SK-N-SH treated with all-trans-retinoic acid at 6 μM for 48 hours (cell line): ENCODE results near the gene SPP1.
"Not testable (repeated sequence)": the region's sequence is repeated elsewhere in the genome, so short reads cannot be mapped to it uniquely, and the experiment has no call there.

Experiments used
- ATAC-seq: fragments of 200-7000 bp; cut with Tn5 transposase; 3 replicates; pipeline ENCODE4 v1.9.1; 2020; ENCODE audit warnings: mild to moderate bottlenecking, moderate library complexity
- ARNTL ChIP-seq: fragments of 450-650 bp; formaldehyde crosslinking; IDR thresholded peaks from 2 replicates; pipeline ENCODE4 v1.5.0; 2020; ENCODE audit warnings: low read depth, mild to moderate bottlenecking, moderate library complexity, borderline replicate concordance
- BACH2 ChIP-seq: fragments of 250-450 bp; sonication (Bioruptor Pico); IDR thresholded peaks from 2 replicates; pipeline ENCODE4 v1.9.0; 2021; ENCODE audit warnings: mild to moderate bottlenecking, borderline replicate concordance
- CREB5 ChIP-seq: fragments of 250-450 bp; sonication (Bioruptor Pico); IDR thresholded peaks from 2 replicates; pipeline ENCODE4 v1.5.1; 2020; ENCODE audit warnings: low read depth, mild to moderate bottlenecking, moderate library complexity
- CSDC2 ChIP-seq: fragments of 250-450 bp; sonication (Bioruptor Pico); IDR thresholded peaks from 2 replicates; pipeline ENCODE4 v1.5.0; 2020; ENCODE audit warnings: mild to moderate bottlenecking, moderate library complexity
- CSRNP3 ChIP-seq: fragments of 250-450 bp; sonication (Bioruptor Pico); IDR thresholded peaks from 2 replicates; pipeline ENCODE4 v1.5.1; 2021; ENCODE audit warnings: mild to moderate bottlenecking, moderate library complexity
- GLIS3 ChIP-seq: fragments of 250-450 bp; sonication (Bioruptor Pico); IDR thresholded peaks from 2 replicates; pipeline ENCODE4 v1.5.0; 2020; ENCODE audit warnings: mild to moderate bottlenecking, moderate library complexity
- ISL1 ChIP-seq: fragments of 250-450 bp; sonication (Bioruptor Pico); IDR thresholded peaks from 2 replicates; pipeline ENCODE4 v2.1.2; 2022; ENCODE audit warnings: mild to moderate bottlenecking, moderate library complexity
- OSR1 ChIP-seq: fragments of 250-450 bp; sonication (Bioruptor Pico); IDR thresholded peaks from 2 replicates; pipeline ENCODE4 v1.8.0; 2022; ENCODE audit warnings: moderate library complexity, mild to moderate bottlenecking, inconsistent platforms
- POU6F1 ChIP-seq: fragments of 250-450 bp; sonication (Bioruptor Pico); IDR thresholded peaks from 2 replicates; pipeline ENCODE4 v1.8.0; 2021; ENCODE audit warnings: low read depth, mild to moderate bottlenecking, moderate library complexity, borderline replicate concordance
- PPARA ChIP-seq: fragments of 250-450 bp; sonication (Bioruptor Pico); IDR thresholded peaks from 2 replicates; pipeline ENCODE4 v1.5.0; 2020; ENCODE audit warnings: mild to moderate bottlenecking, borderline replicate concordance
- RARB ChIP-seq: fragments of 250-450 bp; sonication (Bioruptor Pico); IDR thresholded peaks from 2 replicates; pipeline ENCODE4 v1.8.0; 2021; ENCODE audit warnings: mild to moderate bottlenecking, moderate library complexity
- SNAI2 ChIP-seq: fragments of 250-450 bp; sonication (Bioruptor Pico); IDR thresholded peaks from 2 replicates; pipeline ENCODE4 v1.5.0; 2020; ENCODE audit warnings: mild to moderate bottlenecking, moderate library complexity
- TOX ChIP-seq: fragments of 250-450 bp; sonication (Bioruptor Pico); IDR thresholded peaks from 2 replicates; pipeline ENCODE4 v1.8.0; 2021; ENCODE audit warnings: mild to moderate bottlenecking, moderate library complexity, borderline replicate concordance
- TSHZ2 ChIP-seq: fragments of 250-450 bp; sonication (Bioruptor Pico); IDR thresholded peaks from 2 replicates; pipeline ENCODE4 v1.5.0; 2020; ENCODE audit warnings: mild to moderate bottlenecking, moderate library complexity
- ZC3H10 ChIP-seq: fragments of 250-450 bp; sonication (Bioruptor Pico); IDR thresholded peaks from 2 replicates; pipeline ENCODE4 v1.5.1; 2021; ENCODE audit warnings: mild to moderate bottlenecking, moderate library complexity
- ZFP3 ChIP-seq: fragments of 250-450 bp; sonication (Bioruptor Pico); IDR thresholded peaks from 2 replicates; pipeline ENCODE4 v1.5.0; 2020; ENCODE audit warnings: mild to moderate bottlenecking, moderate library complexity
- ZFP30 ChIP-seq: fragments of 450-650 bp; formaldehyde crosslinking; IDR thresholded peaks from 2 replicates; pipeline ENCODE4 v1.5.0; 2022; ENCODE audit warnings: mild to moderate bottlenecking, moderate library complexity
- ZNF565 ChIP-seq: fragments of 450-650 bp; formaldehyde crosslinking; conservative IDR thresholded peaks from 2 replicates; pipeline ENCODE4 v1.5.0; 2020; ENCODE audit warnings: low read depth, mild to moderate bottlenecking, moderate library complexity
- ZNF70 ChIP-seq: fragments of 450-650 bp; formaldehyde crosslinking; IDR thresholded peaks from 2 replicates; pipeline ENCODE4 v1.5.0; 2020; ENCODE audit warnings: mild to moderate bottlenecking, moderate library complexity
- ZNF8 ChIP-seq: fragments of 450-650 bp; formaldehyde crosslinking; IDR thresholded peaks from 2 replicates; pipeline ENCODE4 v1.5.0; 2020; ENCODE audit warnings: mild to moderate bottlenecking, moderate library complexity

The SPP1 gene

GRCh38 chr4:87937523-87937922 is 38.0 kb upstream of the SPP1 start:
- ATAC-seq = no peak
- TF ChIP-seq ARNTL (CRISPR knock-in tag) (no peak), BACH2 (CRISPR knock-in tag) (no peak), GLIS3 (CRISPR knock-in tag) (no peak), ISL1 (no peak)
- TF ChIP-seq, all 23 proteins: peak for 0

- TF ChIP-seq ZNF565 (CRISPR knock-in tag) (no peak), ISL1 (no peak), TOX (no peak), PPARA (CRISPR knock-in tag) (no peak), CSDC2 (CRISPR knock-in tag) (no peak), BACH2 (CRISPR knock-in tag) (no peak), ZFP3 (CRISPR knock-in tag) (no peak), GLIS3 (CRISPR knock-in tag) (no peak), ZFP30 (CRISPR knock-in tag) (no peak), CSRNP3 (CRISPR knock-in tag) (no peak), RARB (CRISPR knock-in tag) (no peak), SNAI2 (CRISPR knock-in tag) (no peak), ZC3H10 (CRISPR knock-in tag) (no peak), OSR1 (no peak), CREB5 (CRISPR knock-in tag) (no peak)
- TF ChIP-seq, all 23 proteins: peak for 0
- ATAC-seq = no peak
Observed at GRCh38 chr4:87938746-87939145, 36.8 kb upstream of the SPP1 start.

GRCh38 chr4:87939978-87940690 is 35.4 kb upstream of the SPP1 start:
- no peak for TF ChIP-seq POU6F1
- TF ChIP-seq ARNTL (CRISPR knock-in tag) = no peak
- TF ChIP-seq ISL1 = no peak
- TF ChIP-seq ZNF70 (CRISPR knock-in tag) = no peak
- no peak for TF ChIP-seq ZNF8 (CRISPR knock-in tag)
- TF ChIP-seq, all 23 proteins: peak for 0
- no peak for ATAC-seq

- ATAC-seq = not testable (repeated sequence)
Observed at GRCh38 chr4:87940809-87941208, 34.7 kb upstream of the SPP1 start.

GRCh38 chr4:87941537-87942392 is 33.7 kb upstream of the SPP1 start:
- TF ChIP-seq PPARA (CRISPR knock-in tag) (no peak), RARB (CRISPR knock-in tag) (no peak), CREB5 (CRISPR knock-in tag) (no peak), OSR1 (no peak), ZNF565 (CRISPR knock-in tag) (no peak), ARNTL (CRISPR knock-in tag) (no peak), TSHZ2 (CRISPR knock-in tag) (no peak), ZNF70 (CRISPR knock-in tag) (no peak)
- no peak for ATAC-seq
